HK-2 (cell line): ENCODE data around the gene ACTR1A.
A peak's percentile ranks its signal among the peaks of the same experiment; 100 is the strongest.
"Not testable (repeated sequence)": the region's sequence is repeated elsewhere in the genome, so short reads cannot be mapped to it uniquely, and the experiment has no call there.

Source experiments
- DNase-seq: peaks from one replicate; pipeline ENCODE4 v3.0.0-alpha.2; 2018; ENCODE audit not compliant: unreplicated experiment

Gene ACTR1A

GRCh38 chr10:102515724-102516123 lies 13.2 kb upstream of the ACTR1A start:
- no peak for DNase-seq

GRCh38 chr10:102514487-102515311 lies 12.2 kb upstream of the ACTR1A start:
- DNase-seq = no peak

GRCh38 chr10:102511583-102512274 lies 9.2 kb upstream of the ACTR1A start:
- DNase-seq = no peak

- no peak for DNase-seq
These were observed 6.9 kb upstream of the ACTR1A start for GRCh38 chr10:102509387-102509786.

- DNase-seq = no peak
These were observed 6.0 kb upstream of the ACTR1A start for GRCh38 chr10:102508506-102508905.

GRCh38 chr10:102507521-102507920 lies 5.0 kb upstream of the ACTR1A start:
- no peak for DNase-seq

- no peak for DNase-seq
These were observed 3.1 kb upstream of the ACTR1A start for GRCh38 chr10:102505462-102506115.

- DNase-seq = no peak
These were observed 2.4 kb upstream of the ACTR1A start for GRCh38 chr10:102504976-102505300.

- DNase-seq = no peak
These were observed 1.9 kb upstream of the ACTR1A start for GRCh38 chr10:102504179-102504975.

- peak; percentile 100 for DNase-seq
These were observed 1.0 kb upstream of the ACTR1A start, which contains the start of gene SUFU for GRCh38 chr10:102503264-102504178. Gene SUFU (plus strand): TSS chr10:102503972. CDS start chr10:102504153, 181 bp downstream.

GRCh38 chr10:102502029-102502336 lies 529 bp downstream of the ACTR1A start:
- DNase-seq = peak; percentile 100

- no peak for DNase-seq
These were observed 1.1 kb downstream of the ACTR1A start for GRCh38 chr10:102501201-102502028.

GRCh38 chr10:102500686-102501085 lies 1.8 kb downstream of the ACTR1A start:
- DNase-seq = not testable (repeated sequence)

- DNase-seq = no peak
These were observed 3.2 kb downstream of the ACTR1A start for GRCh38 chr10:102499356-102499755.

GRCh38 chr10:102497545-102497944 lies 5.0 kb downstream of the ACTR1A start:
- no peak for DNase-seq

GRCh38 chr10:102493771-102494170 lies 8.7 kb downstream of the ACTR1A start:
- no peak for DNase-seq

GRCh38 chr10:102492983-102493382 lies 9.5 kb downstream of the ACTR1A start:
- no peak for DNase-seq

- DNase-seq = no peak
These were observed 10.1 kb downstream of the ACTR1A start for GRCh38 chr10:102492344-102492939.

GRCh38 chr10:102491136-102491535 lies 11.4 kb downstream of the ACTR1A start:
- no peak for DNase-seq
